ENCODE data around the gene PDE6D.
"Not testable (repeated sequence)": the region's sequence is repeated elsewhere in the genome, so short reads cannot be mapped to it uniquely, and the experiment has no call there.

PDE6D gene

GRCh38 chr2:231780123-231780908, 766 bp downstream of the PDE6D start:
- peak; percentile 12 for DNase-seq (ENCODE audit: low spot score)

DNA sequence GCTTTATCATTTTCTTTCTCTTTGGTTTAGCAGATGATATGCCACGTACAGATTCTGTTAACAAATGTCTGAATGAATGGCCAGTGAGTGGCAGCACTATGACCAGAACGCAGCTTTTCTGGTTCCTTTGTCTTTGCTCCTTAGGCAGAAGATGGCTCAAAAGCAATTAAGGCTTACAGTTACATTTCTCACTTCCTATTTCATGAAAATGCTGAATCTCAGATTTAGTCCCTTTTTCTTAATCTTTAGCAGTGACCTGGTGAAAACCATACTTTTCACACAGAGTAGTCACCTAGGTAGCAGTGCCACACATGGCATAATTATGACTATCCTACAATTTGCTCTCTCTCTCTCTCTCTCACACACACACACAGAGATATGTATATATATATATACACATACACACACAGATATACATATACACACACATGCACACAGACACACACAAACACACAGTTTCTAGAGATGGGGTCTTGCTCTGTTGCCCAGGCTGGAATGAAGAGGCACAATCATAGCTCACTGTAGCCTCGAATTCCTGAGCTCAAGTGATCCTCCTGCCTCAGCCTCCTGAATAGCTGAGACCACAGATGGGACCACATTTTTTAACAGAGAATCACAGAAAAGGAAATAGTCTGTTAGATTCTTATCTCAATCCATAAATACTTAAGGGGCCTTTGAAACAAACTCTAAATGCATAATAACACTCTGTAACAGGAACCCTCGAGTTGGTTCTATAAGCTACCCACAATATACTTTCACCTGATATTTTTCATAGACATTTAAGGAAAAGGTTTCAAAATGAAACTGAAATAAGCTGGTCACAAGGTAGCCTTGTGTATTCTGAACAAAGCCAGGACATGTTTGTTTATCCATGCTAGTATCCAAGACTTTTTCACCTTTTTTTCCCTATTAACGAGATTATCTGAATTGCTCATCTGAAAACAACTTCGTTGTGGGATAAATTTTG, 11.6 kb downstream of the PDE6D start:
- no peak for DNase-seq (ENCODE audit: low spot score)

DNA sequence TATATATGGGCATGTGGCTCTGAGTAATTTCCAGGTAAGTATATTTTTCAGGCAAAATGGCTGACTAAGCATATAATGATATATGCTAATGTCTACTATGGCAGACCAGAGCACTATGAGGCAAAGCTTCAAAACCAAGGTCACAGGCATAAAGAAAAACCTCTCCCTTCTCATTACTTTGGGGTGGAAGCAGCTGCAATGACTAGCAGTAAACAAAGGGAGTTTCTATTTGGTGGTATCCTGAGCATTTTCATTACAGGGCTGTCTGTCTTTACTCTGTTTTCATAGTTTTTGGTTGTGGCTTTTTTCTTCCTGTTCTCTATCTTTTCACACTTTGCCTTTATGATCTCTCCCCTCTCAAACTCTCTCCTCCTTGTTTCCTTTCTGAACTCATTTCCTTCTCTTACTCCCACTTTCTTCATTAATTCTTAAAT, 15.6 kb downstream of the PDE6D start:
- DNase-seq (ENCODE audit: low spot score), result no peak

DNA sequence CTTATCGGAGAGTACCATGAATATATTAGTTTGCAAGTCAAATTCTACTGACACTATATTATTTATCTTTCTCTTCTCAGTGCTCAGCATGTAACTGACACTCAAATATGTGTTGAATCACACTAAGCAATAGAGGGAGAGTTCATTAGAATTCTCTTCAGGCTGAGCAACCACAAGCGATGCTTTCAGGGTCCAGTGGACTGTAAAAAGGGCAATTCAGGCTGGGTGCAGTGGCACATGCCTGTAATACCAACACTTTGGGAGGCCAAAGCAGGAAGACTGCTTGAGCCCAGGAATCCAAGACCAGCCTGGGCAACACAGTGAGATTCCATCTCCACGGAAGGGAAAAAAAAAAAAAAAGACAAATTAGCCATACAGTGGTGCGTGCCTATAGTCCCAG, 16.3 kb downstream of the PDE6D start:
- no peak for DNase-seq (ENCODE audit: low spot score)

GRCh38 chr2:231764124-231764523, 17.0 kb downstream of the PDE6D start:
- no peak for DNase-seq (ENCODE audit: low spot score)

GRCh38 chr2:231761735-231762134, 19.3 kb downstream of the PDE6D start:
- DNase-seq (ENCODE audit: low spot score), result no peak

- no peak for DNase-seq (ENCODE audit: low spot score)
Observed at GRCh38 chr2:231752061-231752460, 29.0 kb downstream of the PDE6D start.

DNA sequence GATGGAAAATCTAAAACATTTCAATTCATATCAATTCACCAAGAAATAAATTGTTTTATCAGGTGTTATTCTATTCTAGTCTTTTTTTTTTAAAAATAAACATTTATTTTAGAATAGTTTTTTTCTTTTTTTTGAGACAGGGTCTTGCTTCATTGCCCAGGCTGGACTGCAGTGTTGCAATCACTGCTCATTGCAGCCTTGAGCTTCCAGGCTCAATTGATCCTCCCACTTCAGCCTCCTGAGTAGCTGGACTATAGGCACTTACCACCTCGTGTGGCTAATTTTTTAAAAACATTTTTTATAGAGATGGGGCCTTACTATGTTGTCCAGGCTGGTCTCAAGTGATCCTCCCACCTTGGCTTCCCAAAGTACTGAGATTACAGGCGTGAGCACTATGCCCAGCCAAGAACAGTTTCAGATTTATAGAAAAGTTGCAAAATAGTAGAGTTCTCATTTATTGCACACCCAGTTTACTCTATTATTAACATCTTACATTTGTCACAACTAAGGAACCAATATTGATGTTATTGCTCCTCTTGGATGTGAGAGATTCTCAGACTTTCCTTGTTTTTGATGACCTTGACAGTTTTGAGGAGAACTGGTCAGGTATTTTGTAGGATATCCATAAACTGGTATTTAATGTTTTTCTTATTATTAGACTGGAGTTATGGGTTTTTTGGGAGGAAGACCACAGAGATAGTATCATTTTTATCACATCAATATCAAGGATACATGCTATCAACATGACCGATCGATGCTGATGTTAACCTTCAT, 29.9 kb downstream of the PDE6D start:
- no peak for DNase-seq (ENCODE audit: low spot score)

GRCh38 chr2:231749016-231749415, 32.1 kb downstream of the PDE6D start:
- not testable (repeated sequence) for DNase-seq (ENCODE audit: low spot score)

DNA sequence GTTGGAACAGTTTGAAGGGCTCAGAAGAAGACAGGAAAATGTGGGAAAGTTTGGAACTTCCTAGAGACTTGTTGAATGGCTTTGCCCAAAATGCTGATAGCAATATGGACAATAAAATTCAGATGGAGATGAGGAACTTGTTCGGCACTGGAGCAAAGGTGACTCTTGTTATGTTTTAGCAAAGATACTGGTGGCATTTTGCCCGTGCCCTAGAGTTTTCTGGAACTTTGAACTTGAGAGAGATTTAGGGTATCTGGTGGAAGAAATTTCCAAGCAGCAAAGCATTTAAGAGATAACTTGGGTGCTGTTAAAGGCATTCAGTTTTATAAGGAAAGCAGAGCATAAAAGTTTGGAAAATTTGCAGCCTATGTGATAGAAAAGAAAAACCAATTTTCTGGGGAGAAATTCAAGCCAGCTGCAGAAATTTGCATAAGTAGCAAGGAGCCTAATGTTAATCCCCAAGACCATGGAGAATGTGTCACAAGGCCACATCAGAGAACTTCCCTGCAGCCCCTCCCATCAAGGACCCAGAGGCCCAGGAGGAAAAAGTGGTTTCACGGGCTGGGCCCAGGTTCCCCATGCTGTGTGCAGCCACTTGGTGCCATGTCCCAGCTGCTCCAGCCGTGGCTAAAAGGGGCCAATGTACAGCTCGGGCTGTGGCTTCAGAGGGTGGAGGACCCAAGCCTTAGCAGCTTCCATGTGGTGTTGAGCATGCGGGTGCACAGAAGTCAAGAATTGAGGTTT, 32.8 kb downstream of the PDE6D start:
- DNase-seq (ENCODE audit: low spot score), result not testable (repeated sequence)

DNA sequence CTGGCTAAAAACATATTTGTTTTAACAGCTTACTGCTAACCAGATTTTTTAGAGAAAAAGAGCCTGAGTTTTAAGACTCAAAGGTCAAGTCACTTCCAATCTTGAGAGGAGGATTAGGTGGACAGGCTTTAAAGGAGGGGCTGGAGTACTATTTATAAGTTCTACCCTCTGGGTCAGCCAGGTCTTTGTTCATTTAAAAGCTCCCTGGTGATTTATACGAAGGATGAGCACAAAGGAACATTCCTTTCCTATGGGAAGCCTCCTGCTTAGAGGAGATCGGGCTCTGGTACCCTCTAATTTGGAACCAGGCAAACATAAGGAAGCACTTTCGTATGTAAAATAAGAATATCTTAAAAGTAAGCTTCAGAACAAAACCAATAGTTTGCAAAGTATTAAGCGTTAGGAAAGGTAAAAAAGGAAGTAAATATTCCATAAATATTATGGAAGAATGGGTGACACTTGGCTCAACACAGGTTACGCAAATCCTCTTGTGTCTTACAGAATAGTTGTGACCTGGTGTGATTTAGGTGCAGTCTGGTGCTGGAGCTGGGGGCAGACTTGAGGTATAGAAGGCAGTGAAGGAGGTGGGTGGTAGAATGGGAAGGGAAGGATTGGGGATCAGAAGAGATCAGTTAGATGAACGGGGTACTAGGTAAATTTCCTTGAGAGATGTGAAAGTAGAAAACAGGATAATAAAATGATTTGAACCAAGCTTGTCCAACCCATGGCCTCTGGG, 35.6 kb downstream of the PDE6D start:
- no peak for DNase-seq (ENCODE audit: low spot score)

DNA sequence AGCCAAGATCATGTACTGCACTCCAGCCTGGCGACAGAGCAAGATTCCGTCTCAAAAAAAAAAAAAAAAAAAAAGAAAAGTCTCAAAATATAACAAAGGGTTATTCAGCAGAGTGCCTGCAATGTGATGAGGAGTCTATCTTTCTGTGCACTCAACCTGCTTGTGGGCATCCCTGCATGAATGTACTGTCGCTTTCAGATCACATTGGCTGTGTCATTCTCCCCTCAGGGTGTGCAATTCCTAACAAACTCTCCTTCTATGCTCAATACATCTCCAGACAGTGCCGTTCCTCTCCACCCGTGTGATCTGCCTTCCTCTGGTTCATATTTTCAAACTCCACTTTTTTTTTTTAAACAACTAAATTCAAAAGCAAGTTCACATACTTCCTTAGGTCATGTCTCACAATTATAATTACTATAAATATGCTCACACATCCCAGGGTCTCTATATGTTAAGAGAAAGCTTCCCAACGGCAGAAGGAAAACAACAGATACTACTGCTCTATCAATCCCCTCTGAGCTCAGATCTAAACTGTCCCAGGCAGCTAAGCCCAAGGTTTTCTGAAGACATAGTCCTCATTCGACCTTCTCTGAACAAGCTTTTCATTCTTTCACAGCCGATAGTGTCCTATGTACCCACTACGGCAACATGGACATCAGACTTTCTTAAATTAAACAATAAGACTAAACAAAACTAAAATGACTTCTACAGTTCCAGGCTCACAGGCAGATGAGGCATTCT, 37.5 kb downstream of the PDE6D start:
- DNase-seq (ENCODE audit: low spot score), result no peak

DNA sequence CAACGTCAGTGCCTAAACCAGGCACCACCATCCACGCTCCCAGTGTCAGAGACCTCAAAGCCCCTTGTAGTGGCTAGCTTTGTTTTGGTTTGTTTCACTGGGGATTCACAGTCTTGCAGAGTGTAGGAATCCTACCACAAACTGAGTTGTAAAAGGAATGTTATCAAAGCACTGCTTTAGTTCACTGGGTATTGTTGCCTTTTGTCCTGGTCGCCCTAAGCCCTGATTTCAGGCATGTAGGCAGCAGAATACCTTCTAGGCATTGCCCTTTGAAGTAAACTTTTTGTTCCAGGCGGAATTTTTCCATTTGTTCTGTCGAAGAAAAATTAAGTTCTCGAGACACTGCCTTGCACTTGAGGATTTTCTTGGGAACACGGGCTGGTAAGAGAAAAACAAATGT, 43.3 kb downstream of the PDE6D start:
- DNase-seq (ENCODE audit: low spot score), result no peak

- DNase-seq (ENCODE audit: low spot score), result no peak
Observed at GRCh38 chr2:231732604-231733003, 48.5 kb downstream of the PDE6D start.

DNA sequence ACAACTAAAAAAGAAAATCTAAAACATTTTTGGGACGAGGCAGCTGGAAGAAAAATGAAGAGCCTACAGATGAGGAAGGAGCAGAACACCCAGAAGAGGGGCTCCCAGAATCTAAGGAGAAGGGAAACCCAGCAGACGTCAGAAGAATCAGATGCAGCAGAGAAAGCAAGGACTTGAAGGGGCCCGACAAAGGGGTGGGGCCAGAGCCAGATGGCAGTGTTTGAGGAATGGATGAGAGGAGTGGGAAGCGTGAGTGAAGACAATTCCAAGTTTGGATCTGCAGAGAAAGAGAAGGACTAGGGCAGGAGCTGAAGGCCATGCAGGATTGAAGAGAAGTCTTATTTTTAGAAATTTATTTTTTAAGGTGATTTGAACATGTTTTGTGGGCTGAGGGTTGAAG, 53.5 kb downstream of the PDE6D start:
- DNase-seq (ENCODE audit: low spot score), result no peak

DNA sequence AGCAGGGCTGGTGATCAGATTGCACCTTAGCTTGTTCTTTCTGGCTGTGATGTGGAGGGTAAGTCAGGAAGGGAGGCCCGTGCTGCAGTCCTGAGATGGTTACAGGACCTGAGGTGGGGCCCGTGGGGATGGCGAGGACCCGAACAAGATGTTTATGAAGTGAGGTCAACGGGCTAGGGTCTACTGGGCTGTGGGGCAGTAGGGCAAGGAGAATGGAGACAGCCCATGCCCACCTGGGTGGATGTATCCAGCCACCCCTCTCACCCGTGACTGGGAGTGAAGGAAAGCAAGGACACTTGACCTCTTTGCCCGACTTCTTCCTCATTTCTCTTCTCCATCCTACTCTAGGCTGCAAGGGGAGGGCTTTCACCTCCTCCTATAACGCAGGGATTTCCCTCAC, 54.8 kb downstream of the PDE6D start:
- DNase-seq (ENCODE audit: low spot score), result no peak

DNA sequence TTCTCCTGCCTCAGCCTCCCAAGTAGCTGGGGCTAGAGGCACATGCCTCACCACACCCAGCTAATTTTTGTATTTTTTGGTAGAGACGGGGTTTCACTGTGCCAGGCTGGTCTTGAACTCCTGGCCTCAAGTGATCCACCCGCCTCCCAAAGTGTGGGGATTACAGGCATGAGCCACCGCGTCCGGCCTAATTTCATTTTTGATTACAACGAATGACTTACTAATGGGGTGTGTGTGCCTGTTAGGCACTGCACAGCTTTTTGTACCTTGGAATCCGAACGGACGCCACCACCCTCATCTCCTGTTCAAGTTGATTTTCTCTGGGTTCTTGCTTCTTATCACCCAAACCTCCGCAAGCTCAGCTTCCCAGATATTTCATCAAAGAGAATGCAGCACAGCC, 55.6 kb downstream of the PDE6D start:
- no peak for DNase-seq (ENCODE audit: low spot score)

DNA sequence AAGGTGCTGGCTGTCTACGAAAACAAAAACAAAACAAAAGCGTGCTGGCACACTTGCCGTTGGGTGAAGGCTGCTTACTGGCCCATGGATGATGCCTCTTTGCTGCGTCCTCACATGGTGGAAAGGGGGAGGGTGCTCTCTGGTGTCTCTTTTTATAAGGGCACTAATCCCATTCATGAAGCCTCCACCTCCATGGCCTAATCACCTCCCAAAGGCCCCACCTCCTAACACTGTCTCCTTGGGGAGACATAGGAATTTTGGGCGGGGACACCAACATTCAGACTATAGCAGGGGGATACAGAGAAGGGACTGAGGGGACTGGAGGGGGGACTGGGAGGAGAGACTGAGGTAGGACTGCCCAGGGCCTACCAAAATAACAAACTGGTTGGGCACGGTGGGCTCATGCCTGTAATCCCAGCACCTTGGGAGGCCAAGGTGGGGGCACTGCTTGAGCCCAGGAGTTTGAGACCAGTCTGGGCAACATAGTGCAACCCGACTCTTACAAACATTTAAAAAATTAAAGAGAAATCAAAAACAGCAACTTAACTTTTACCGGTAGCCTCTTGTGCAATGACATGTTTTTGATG, 58.3 kb downstream of the PDE6D start:
- DNase-seq (ENCODE audit: low spot score), result no peak
